CD14-positive monocyte (primary cell): ENCODE results near the gene ACAD8. TPM values are rescaled to one million over a fixed set of nuclear protein-coding genes. Genes with fewer than 3 reads are reported as not detected.

ENCODE experiments used
- DNase-seq, 3 donors: peaks; one replicate each; pipeline ENCODE4 v3.0.0-alpha.2; 2011 to 2022
- H2AFZ ChIP-seq: 2 replicates; pipeline ENCODE4 v1.6.0; 2012; ENCODE audit warnings: mild to moderate bottlenecking, low read depth, low read length, inconsistent platforms; ENCODE audit not compliant: insufficient read depth, poor library complexity, severe bottlenecking
- H3K27ac ChIP-seq, 2 donors: 1 replicate in 1 of 2; 2 replicates in 1 of 2; pipeline ENCODE4 v1.5.1; 2012 to 2013; ENCODE audit warnings: low read length in 2 of 2, control low read depth in 1 of 2, inconsistent platforms in 1 of 2, low read depth in 1 of 2, mild to moderate bottlenecking in 1 of 2
- H3K27me3 ChIP-seq, 2 donors: one replicate each; pipeline versions ENCODE4 v1.6.0 to v1.6.1; 2011 to 2013; ENCODE audit warnings: low read length in 2 of 2; ENCODE audit not compliant: control insufficient read depth in 2 of 2, insufficient read depth in 2 of 2
- H3K36me3 ChIP-seq, 2 donors: replicated peaks in 1 of 2; 1 replicate in 1 of 2; 2 replicates in 1 of 2; pipeline versions ENCODE4 v1.5.1 to v1.6.1; 2012 to 2013; ENCODE audit warnings: low read length in 2 of 2, control low read depth in 1 of 2, inconsistent platforms in 1 of 2, mild to moderate bottlenecking in 1 of 2; ENCODE audit not compliant: insufficient read depth in 2 of 2, control insufficient read depth in 1 of 2
- H3K4me1 ChIP-seq, 2 donors: 1 replicate in 1 of 2; 2 replicates in 1 of 2; pipeline versions ENCODE4 v1.5.1 to v1.6.1; 2012 to 2013; ENCODE audit warnings: low read length in 2 of 2, control low read depth in 1 of 2, inconsistent platforms in 1 of 2, mild to moderate bottlenecking in 1 of 2, moderate library complexity in 1 of 2; ENCODE audit not compliant: insufficient read depth in 2 of 2, control insufficient read depth in 1 of 2
- H3K4me2 ChIP-seq: replicated peaks from 2 replicates; pipeline ENCODE3; 2012; ENCODE audit warnings: low read length, moderate library complexity, mild to moderate bottlenecking; ENCODE audit not compliant: poor library complexity, severe bottlenecking; ENCODE audit errors: extremely low read depth
- H3K4me3 ChIP-seq, 3 experiments: fragments of 200-600 bp in 1 of 3; sonication (generic) in 1 of 3; replicated peaks in 1 of 3; 1 replicate in 2 of 3; 2 replicates in 1 of 3; pipeline ENCODE4 v1.5.1; 2011 to 2013; ENCODE audit warnings: low read length in 3 of 3, mild to moderate bottlenecking in 3 of 3, control low read depth in 2 of 3, low read depth in 2 of 3, inconsistent platforms in 1 of 3, moderate library complexity in 1 of 3
- H3K79me2 ChIP-seq: 2 replicates; pipeline ENCODE4 v1.6.0; 2012; ENCODE audit warnings: mild to moderate bottlenecking, control low read depth, inconsistent platforms, low read length, moderate library complexity; ENCODE audit not compliant: insufficient read depth
- H3K9ac ChIP-seq: 2 replicates; pipeline ENCODE4 v1.6.0; 2017; ENCODE audit warnings: low read length, mild to moderate bottlenecking; ENCODE audit not compliant: insufficient read depth, poor library complexity, severe bottlenecking
- H3K9me3 ChIP-seq, 2 donors: replicated peaks in 1 of 2; 1 replicate in 1 of 2; 2 replicates in 1 of 2; pipeline versions ENCODE4 v1.5.1 to v1.6.1; 2012 to 2013; ENCODE audit warnings: low read length in 2 of 2, control low read depth in 1 of 2; ENCODE audit not compliant: control insufficient read depth in 1 of 2, insufficient read depth in 1 of 2
- H4K20me1 ChIP-seq: 2 replicates; pipeline ENCODE4 v1.6.0; 2012; ENCODE audit warnings: mild to moderate bottlenecking, low read length, control low read depth, moderate library complexity; ENCODE audit not compliant: insufficient read depth
- H3K27ac Mint-ChIP-seq, 7 donors: one replicate each; pipeline ENCODE4 v1.8.0; 2020; ENCODE audit warnings: mild to moderate bottlenecking in 7 of 7, mixed read lengths in 7 of 7, moderate library complexity in 6 of 7, inconsistent platforms in 2 of 7
- H3K27me3 Mint-ChIP-seq, 3 donors: one replicate each; pipeline ENCODE4 v1.8.0; 2021 to 2022; ENCODE audit warnings: low read depth in 3 of 3, mild to moderate bottlenecking in 3 of 3, mixed read lengths in 3 of 3, moderate library complexity in 3 of 3, inconsistent platforms in 1 of 3
- H3K36me3 Mint-ChIP-seq, 2 donors: one replicate each; pipeline ENCODE4 v1.8.0; 2020; ENCODE audit warnings: mixed read lengths in 2 of 2, inconsistent platforms in 1 of 2, mild to moderate bottlenecking in 1 of 2
- H3K4me1 Mint-ChIP-seq: one replicate; pipeline ENCODE4 v1.8.0; 2020; ENCODE audit warnings: mild to moderate bottlenecking, mixed read lengths
- H3K4me3 Mint-ChIP-seq, 2 donors: one replicate each; pipeline ENCODE4 v1.8.0; 2020; ENCODE audit warnings: mild to moderate bottlenecking in 2 of 2, mixed read lengths in 2 of 2, moderate library complexity in 1 of 2
- H3K9me3 Mint-ChIP-seq, 7 donors: one replicate each; pipeline ENCODE4 v1.8.0; 2020 to 2022; ENCODE audit warnings: mixed read lengths in 7 of 7, mild to moderate bottlenecking in 6 of 7, moderate library complexity in 6 of 7, inconsistent platforms in 2 of 7
- CTCF ChIP-seq: fragments of 200-600 bp; IDR thresholded peaks from one replicate; pipeline ENCODE4 v1.8.0; 2022; ENCODE audit warnings: antibody characterized with exemption, mild to moderate bottlenecking
- WGBS: methylation state at CpG from one replicate; pipeline ENCODE4 v1.1.5; 2013; ENCODE audit warnings: missing lambda C conversion rate; ENCODE audit not compliant: insufficient coverage; 5-methylcytosine and 5-hydroxymethylcytosine counted together
- intact Hi-C, 2 donors: fragments of 100-400 bp; cut with micrococcal nuclease; formaldehyde crosslinking; loops; one replicate each; pipeline versions ENCODE4 v1.15.0 to v1.15.1; 2023
- polyA plus RNA-seq, 3 donors: library from polyadenylated mRNA; depleted of rRNA in 1 of 3; unstranded in 2 of 3; stranded (reverse) in 1 of 3; fragments of 300-500 nt in 2 of 3; fragments of >200 nt in 1 of 3; fragmentation: Illumina TruSeq in 2 of 3; gene quantifications; 1 replicate in 2 of 3; 2 replicates in 1 of 3; pipeline ENCODE4 v1.2.3, GENCODE V29; 2012 to 2021

Gene ACAD8
- polyA plus RNA-seq, 3 donors = 16.7 to 37.2 (median 19.3) TPM

- H3K4me1 ChIP-seq = peaks cover 10 to 15% of the 10 kb centered on the region in 2 donors
- no peak for TF ChIP-seq CTCF
- no peak overlapping the region for H3K4me3 ChIP-seq
- H3K9ac ChIP-seq = no peak overlapping the region
- H4K20me1 ChIP-seq = no peaks in the 10 kb centered on the region
- peaks cover 73 to 94% of the 10 kb centered on the region in 2 donors for H3K27me3 ChIP-seq
- intact Hi-C loops = no loop called here
- peaks cover 3 to 30% of the 10 kb centered on the region in 2 donors for H3K9me3 ChIP-seq
- peaks cover 3 to 4% of the 10 kb centered on the region in 2 donors for H3K36me3 Mint-ChIP-seq
- no peak overlapping the region for H3K27ac Mint-ChIP-seq
- DNase-seq = no peak
- peaks cover 0 to 24% (median 16%) of the 10 kb centered on the region in 7 donors for H3K9me3 Mint-ChIP-seq
- H3K36me3 ChIP-seq = no peaks in the 10 kb centered on the region
- peak overlapping the region; percentile 73 to 87 for H3K4me3 Mint-ChIP-seq
- peaks cover 87 to 98% (median 92%) of the 10 kb centered on the region in 3 donors for H3K27me3 Mint-ChIP-seq
- no peak overlapping the region for H3K4me2 ChIP-seq
- no peak overlapping the region for H3K27ac ChIP-seq
- H3K4me1 Mint-ChIP-seq = peaks cover 20% of the 10 kb centered on the region
- no peaks in the 10 kb centered on the region for H3K79me2 ChIP-seq
- no CpG with 5 or more reads among the region's 5 CpGs for WGBS
- H2AFZ ChIP-seq = no peak overlapping the region
Measured at GRCh38 chr11:134275188-134275533, 21.8 kb downstream of the ACAD8 start.

GRCh38 chr11:134275534-134276395 is 22.4 kb downstream of the ACAD8 start, which contains the start of gene GLB1L3:
GLB1L3 (plus strand) TSS chr11:134276379; CDS start chr11:134276741, 362 bp downstream.
- Histone ChIP-seq H2AFZ (peak within 1 kb of the TSS; percentile 65), H3K4me2 (peak within 1 kb of the TSS; percentile 57), H3K4me3 (peak within 1 kb of the TSS in 2 of 3 experiments; percentile 15 to 63), H3K4me1 (peaks cover 10 to 15% of the 10 kb centered on the region in 2 donors), H3K27ac (no peak within 1 kb of the TSS), H3K9ac (no peak within 1 kb of the TSS), H3K36me3 (no peaks in the 10 kb centered on the region), H4K20me1 (no peaks in the 10 kb centered on the region), H3K27me3 (peaks cover 74 to 94% of the 10 kb centered on the region in 2 donors), H3K79me2 (no peaks in the 10 kb centered on the region), H3K9me3 (peaks cover 3 to 30% of the 10 kb centered on the region in 2 donors)
- Mint-ChIP-seq H3K27me3 (peaks cover 86 to 98% (median 90%) of the 10 kb centered on the region in 3 donors), H3K9me3 (peaks cover 0 to 24% (median 16%) of the 10 kb centered on the region in 7 donors), H3K36me3 (peaks cover 3 to 4% of the 10 kb centered on the region in 2 donors), H3K27ac (peak within 1 kb of the TSS in 3 of 7 donors; percentile 46 to 68 (median 60)), H3K4me3 (peak within 1 kb of the TSS; percentile 73 to 87), H3K4me1 (peaks cover 17% of the 10 kb centered on the region)
- DNase-seq = peak in 1 of 3 donors; percentile 41
- WGBS = 2% methylated on average over 67 of the region's 68 CpGs
- intact Hi-C loops = no loop called here
- TF ChIP-seq CTCF = peak; percentile 43
